ENCODE results near the gene ERMAP.
A peak's percentile ranks its signal among the peaks of the same experiment; 100 is the strongest.

The ERMAP gene

GRCh38 chr1:42776502-42776901 is 40.4 kb upstream of the ERMAP start:
- no peak for TF ChIP-seq CTCF (IDR thresholded peaks at IDR 0.05)
- no peak for DNase-seq (ENCODE audit: low spot score)
- H3K4me3 ChIP-seq, result no peak overlapping the region
- no peak overlapping the region for H3K27ac ChIP-seq

- H3K27ac ChIP-seq, result no peak overlapping the region
- TF ChIP-seq CTCF (IDR thresholded peaks at IDR 0.05), result peak; percentile 22
- no peak for DNase-seq (ENCODE audit: low spot score)
- H3K4me3 ChIP-seq, result no peak overlapping the region
Measured at GRCh38 chr1:42777852-42778251, 39.1 kb upstream of the ERMAP start.

- no peak overlapping the region for H3K27ac ChIP-seq
- no peak overlapping the region for H3K4me3 ChIP-seq
- no peak for DNase-seq (ENCODE audit: low spot score)
- TF ChIP-seq CTCF (IDR thresholded peaks at IDR 0.05), result no peak
Measured at GRCh38 chr1:42779725-42780124, 37.2 kb upstream of the ERMAP start.

GRCh38 chr1:42780176-42780575 is 36.7 kb upstream of the ERMAP start:
- TF ChIP-seq CTCF (IDR thresholded peaks at IDR 0.05), result no peak
- no peak for DNase-seq (ENCODE audit: low spot score)
- Histone ChIP-seq H3K27ac (no peak overlapping the region), H3K4me3 (no peak overlapping the region)

GRCh38 chr1:42783092-42783491 is 33.8 kb upstream of the ERMAP start:
- DNase-seq (ENCODE audit: low spot score), result no peak
- Histone ChIP-seq H3K27ac (no peak overlapping the region), H3K4me3 (no peak overlapping the region)
- no peak for TF ChIP-seq CTCF (IDR thresholded peaks at IDR 0.05)

GRCh38 chr1:42784547-42784945 is 32.4 kb upstream of the ERMAP start:
- Histone ChIP-seq H3K27ac (no peak overlapping the region), H3K4me3 (peak overlapping the region; percentile 71)
- no peak for TF ChIP-seq CTCF (IDR thresholded peaks at IDR 0.05)
- DNase-seq (ENCODE audit: low spot score), result no peak

GRCh38 chr1:42784946-42785693 is 31.8 kb upstream of the ERMAP start, which contains the start of gene TMEM269:
Gene TMEM269, plus strand, starts transcription at chr1:42784991. Its CDS starts 4,903 bp downstream, at chr1:42789894.
- no peak for TF ChIP-seq CTCF (IDR thresholded peaks at IDR 0.05)
- DNase-seq (ENCODE audit: low spot score), result no peak
- peak within 1 kb of the TSS; percentile 71 for H3K4me3 ChIP-seq
- no peak within 1 kb of the TSS for H3K27ac ChIP-seq
